ENCODE results near the gene COL5A1.
"Not testable (repeated sequence)": the region's sequence is repeated elsewhere in the genome, so short reads cannot be mapped to it uniquely, and the experiment has no call there.

COL5A1 gene

DNA sequence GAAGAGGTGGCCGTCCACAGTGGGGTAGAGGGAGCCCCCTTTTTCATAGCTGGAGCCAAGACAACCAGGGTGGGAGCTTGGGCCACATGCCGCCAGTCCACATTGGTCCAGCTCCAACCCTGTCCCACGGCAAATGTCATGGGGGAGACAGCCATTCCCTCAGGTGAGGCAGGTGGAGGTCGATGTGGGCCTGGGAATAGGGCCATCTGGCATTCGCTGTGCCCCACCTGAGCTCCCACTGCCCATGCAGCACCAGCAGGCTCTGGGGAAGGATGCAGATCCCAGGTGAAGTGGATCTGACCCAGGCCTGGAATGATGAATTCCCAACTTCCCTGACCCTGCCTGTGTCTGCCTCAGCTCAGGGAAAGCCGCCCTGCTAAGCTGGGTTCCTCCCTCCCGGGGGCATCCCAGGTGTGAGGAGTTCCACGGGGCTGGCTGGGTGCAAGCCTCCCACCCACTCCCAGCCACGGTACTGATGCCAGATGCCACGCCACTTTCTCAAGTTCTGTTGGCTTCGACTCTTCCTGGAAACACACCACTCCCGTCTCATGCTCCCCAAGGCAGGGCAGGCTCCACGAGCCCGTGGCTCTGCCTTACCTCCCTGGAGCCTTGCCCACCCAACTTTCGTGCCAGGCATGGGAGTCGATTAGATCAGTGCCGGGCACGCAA is 213.8 kb downstream of the COL5A1 start:
- Histone ChIP-seq H3K9ac (ENCODE audit: low read length) (no peak overlapping the region), H3K27me3 (ENCODE audit: low read depth, low read length) (no peaks in the 10 kb centered on the region), H3K4me1 (ENCODE audit: low read length) (peaks cover 59% of the 10 kb centered on the region), H4K20me1 (ENCODE audit: insufficient read depth, low read length) (no peaks in the 10 kb centered on the region), H3K79me2 (ENCODE audit: low read length) (no peaks in the 10 kb centered on the region), H3K27ac (ENCODE audit: low read length) (no peak overlapping the region), H2AFZ (ENCODE audit: low read depth, low read length) (no peak overlapping the region), H3K36me3 (replicated peaks; ENCODE audit: low read depth, low read length) (peaks cover 8% of the 10 kb centered on the region), H3K9me3 (ENCODE audit: insufficient read depth, low read length) (peaks cover 7% of the 10 kb centered on the region; the same call in 1 of the 2 replicates), H3K4me2 (ENCODE audit: low read length) (no peak overlapping the region), H3K4me3 (ENCODE audit: low read length) (no peak overlapping the region)
- TF ChIP-seq, protein P1, sequence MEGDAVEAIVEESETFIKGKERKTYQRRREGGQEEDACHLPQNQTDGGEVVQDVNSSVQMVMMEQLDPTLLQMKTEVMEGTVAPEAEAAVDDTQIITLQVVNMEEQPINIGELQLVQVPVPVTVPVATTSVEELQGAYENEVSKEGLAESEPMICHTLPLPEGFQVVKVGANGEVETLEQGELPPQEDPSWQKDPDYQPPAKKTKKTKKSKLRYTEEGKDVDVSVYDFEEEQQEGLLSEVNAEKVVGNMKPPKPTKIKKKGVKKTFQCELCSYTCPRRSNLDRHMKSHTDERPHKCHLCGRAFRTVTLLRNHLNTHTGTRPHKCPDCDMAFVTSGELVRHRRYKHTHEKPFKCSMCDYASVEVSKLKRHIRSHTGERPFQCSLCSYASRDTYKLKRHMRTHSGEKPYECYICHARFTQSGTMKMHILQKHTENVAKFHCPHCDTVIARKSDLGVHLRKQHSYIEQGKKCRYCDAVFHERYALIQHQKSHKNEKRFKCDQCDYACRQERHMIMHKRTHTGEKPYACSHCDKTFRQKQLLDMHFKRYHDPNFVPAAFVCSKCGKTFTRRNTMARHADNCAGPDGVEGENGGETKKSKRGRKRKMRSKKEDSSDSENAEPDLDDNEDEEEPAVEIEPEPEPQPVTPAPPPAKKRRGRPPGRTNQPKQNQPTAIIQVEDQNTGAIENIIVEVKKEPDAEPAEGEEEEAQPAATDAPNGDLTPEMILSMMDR (IDR thresholded peaks at IDR 0.05; ENCODE audit: low read depth, low read length), result no peak
- TF ChIP-seq EZH2phosphoT487 (IDR thresholded peaks at IDR 0.05; ENCODE audit: low read depth), result no peak

DNA sequence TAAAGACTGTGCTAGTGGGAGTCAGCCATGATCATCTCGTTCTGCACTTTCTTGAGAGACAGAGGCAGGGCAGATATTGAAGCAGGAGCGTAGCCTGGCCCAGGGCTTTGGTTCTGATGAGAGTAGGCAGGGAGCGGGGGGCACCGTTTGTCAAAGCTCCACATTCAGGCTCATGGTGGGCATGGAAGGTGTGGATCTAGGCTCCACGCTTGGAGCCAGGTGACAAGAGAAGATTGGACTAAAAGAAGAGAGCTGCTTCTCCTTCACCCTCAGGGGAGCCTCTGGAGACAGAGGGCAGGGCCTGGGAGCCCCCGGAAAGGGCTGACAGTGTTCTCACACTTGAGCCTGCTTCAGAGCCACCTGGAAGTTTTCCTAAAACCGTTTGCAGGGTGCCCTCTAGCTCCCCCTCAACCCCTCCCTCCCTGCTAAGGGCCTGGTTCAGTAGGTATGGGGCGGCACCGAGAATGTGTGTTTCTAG is 214.3 kb downstream of the COL5A1 start:
- Histone ChIP-seq H4K20me1 (ENCODE audit: insufficient read depth, low read length) (no peaks in the 10 kb centered on the region), H2AFZ (ENCODE audit: low read depth, low read length) (no peak overlapping the region), H3K9ac (ENCODE audit: low read length) (no peak overlapping the region), H3K4me1 (ENCODE audit: low read length) (peaks cover 59% of the 10 kb centered on the region), H3K9me3 (ENCODE audit: insufficient read depth, low read length) (peaks cover 12% of the 10 kb centered on the region; the same call in 1 of the 2 replicates), H3K27ac (ENCODE audit: low read length) (no peak overlapping the region), H3K4me2 (ENCODE audit: low read length) (no peak overlapping the region), H3K36me3 (replicated peaks; ENCODE audit: low read depth, low read length) (peaks cover 11% of the 10 kb centered on the region), H3K79me2 (ENCODE audit: low read length) (no peaks in the 10 kb centered on the region), H3K4me3 (ENCODE audit: low read length) (no peak overlapping the region), H3K27me3 (ENCODE audit: low read depth, low read length) (no peaks in the 10 kb centered on the region)
- TF ChIP-seq EZH2phosphoT487 (IDR thresholded peaks at IDR 0.05; ENCODE audit: low read depth), result no peak
- TF ChIP-seq, protein P1 (IDR thresholded peaks at IDR 0.05; ENCODE audit: low read depth, low read length), result no peak

DNA sequence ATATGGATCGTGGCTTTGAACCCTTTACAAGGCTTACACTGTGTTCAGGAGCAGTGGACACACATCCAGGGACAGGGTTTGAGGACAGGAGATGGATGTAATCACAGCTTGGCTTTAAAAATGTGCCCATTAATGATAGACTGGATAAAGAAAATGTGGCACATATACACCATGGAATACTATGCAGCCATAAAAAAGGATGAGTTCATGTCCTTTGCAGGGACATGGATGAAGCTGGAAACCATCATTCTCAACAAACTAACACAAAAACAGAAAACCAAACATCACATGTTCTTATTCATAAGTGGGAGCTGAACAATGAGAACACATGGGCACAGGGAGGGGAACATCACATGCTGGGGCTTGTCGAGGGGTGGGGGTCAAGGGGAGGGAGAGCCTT is 215.8 kb downstream of the COL5A1 start:
- peaks cover 59% of the 10 kb centered on the region for H3K4me1 ChIP-seq (ENCODE audit: low read length)
- peak overlapping the region; percentile 49; the same call in 1 of the 2 replicates for H3K4me3 ChIP-seq (ENCODE audit: low read length)
- H2AFZ ChIP-seq (ENCODE audit: low read depth, low read length); H3K27me3 ChIP-seq (ENCODE audit: low read depth, low read length); H4K20me1 ChIP-seq (ENCODE audit: insufficient read depth, low read length); H3K79me2 ChIP-seq (ENCODE audit: low read length): not testable (repeated sequence)
- H3K4me2 ChIP-seq (ENCODE audit: low read length), result peak overlapping the region; percentile 81
- peak overlapping the region; percentile 98 for H3K27ac ChIP-seq (ENCODE audit: low read length)
- H3K9ac ChIP-seq (ENCODE audit: low read length), result peak overlapping the region; percentile 81; the same call in 1 of the 2 replicates
- peaks cover 14% of the 10 kb centered on the region for H3K36me3 ChIP-seq (replicated peaks; ENCODE audit: low read depth, low read length)
- H3K9me3 ChIP-seq (ENCODE audit: insufficient read depth, low read length), result peaks cover 15% of the 10 kb centered on the region

DNA sequence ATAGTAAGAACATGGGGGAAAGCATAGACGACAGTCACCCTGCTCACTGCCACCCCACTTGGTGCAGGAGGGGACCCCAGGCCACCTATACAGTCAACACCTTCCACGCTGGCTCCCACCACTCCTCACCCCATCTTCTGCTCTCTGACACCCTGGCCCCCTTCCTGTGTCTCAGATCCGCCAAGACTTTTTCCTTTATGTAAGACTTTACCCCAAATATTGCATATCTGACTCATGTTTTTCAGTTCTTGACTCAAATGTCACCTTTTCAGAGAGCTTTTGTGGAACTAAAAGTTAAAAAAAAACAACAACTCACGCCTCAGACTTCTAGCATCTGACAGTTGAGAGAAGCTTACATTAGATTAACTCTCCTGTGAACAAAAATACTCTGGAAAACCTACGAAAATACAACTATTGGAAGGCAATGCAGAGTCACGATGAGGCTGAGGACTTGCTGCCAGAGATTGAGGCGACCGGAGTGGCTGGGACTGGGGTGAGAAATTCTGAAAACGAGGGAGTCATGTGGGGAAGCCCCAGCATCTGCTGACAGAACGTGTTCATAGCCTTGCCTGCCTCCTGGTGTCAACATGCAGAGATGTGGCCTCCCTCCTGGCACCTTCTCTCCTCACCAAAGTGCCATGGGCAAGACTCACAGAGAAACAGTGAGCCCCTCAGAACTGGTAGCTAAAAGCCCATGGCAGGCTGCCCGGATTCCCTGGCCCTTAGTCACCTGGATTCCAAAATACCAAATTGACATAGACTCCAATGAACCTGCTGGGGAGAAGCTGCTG is 216.6 kb downstream of the COL5A1 start:
- Histone ChIP-seq H3K9me3 (ENCODE audit: insufficient read depth, low read length) (peaks cover 15% of the 10 kb centered on the region), H3K27ac (ENCODE audit: low read length) (peak overlapping the region; percentile 98), H2AFZ (ENCODE audit: low read depth, low read length) (0 out of 2 replicates have a peak overlapping the region, but pooled peaks have one; percentile 2), H3K36me3 (replicated peaks; ENCODE audit: low read depth, low read length) (peaks cover 14% of the 10 kb centered on the region), H3K4me1 (ENCODE audit: low read length) (peaks cover 55% of the 10 kb centered on the region), H3K4me2 (ENCODE audit: low read length) (peak overlapping the region; percentile 81), H3K4me3 (ENCODE audit: low read length) (peak overlapping the region; percentile 51), H3K9ac (ENCODE audit: low read length) (peak overlapping the region; percentile 81), H4K20me1 (ENCODE audit: insufficient read depth, low read length) (no peaks in the 10 kb centered on the region), H3K79me2 (ENCODE audit: low read length) (no peaks in the 10 kb centered on the region), H3K27me3 (ENCODE audit: low read depth, low read length) (no peaks in the 10 kb centered on the region)
- TF ChIP-seq, protein P1 (IDR thresholded peaks at IDR 0.05; ENCODE audit: low read depth, low read length), result peak; percentile 59
- no peak for TF ChIP-seq EZH2phosphoT487 (IDR thresholded peaks at IDR 0.05; ENCODE audit: low read depth)
